Epithelial cell of proximal tubule (primary cell): ENCODE results near the gene CHIC1. TPM values are rescaled to one million over a fixed set of nuclear protein-coding genes. Genes with fewer than 3 reads are reported as not detected.
"Not testable (repeated sequence)": the region's sequence is repeated elsewhere in the genome, so short reads cannot be mapped to it uniquely, and the experiment has no call there.

Experiments
- DNase-seq: peaks from one replicate; pipeline ENCODE4 v3.0.0-alpha.2; 2011; ENCODE audit warnings: low read depth
- H3K4me3 ChIP-seq: 2 replicates; pipeline ENCODE4 v1.5.1; 2011; ENCODE audit warnings: low read depth, mild to moderate bottlenecking, low read length
- total RNA-seq: library from RNA; depleted of rRNA; stranded (reverse); fragments of >200 nt; gene quantifications from 2 replicates; pipeline ENCODE4 v1.2.3, GENCODE V29; 2015
- TF ChIP-seq, protein P1 (sequence below): conservative IDR thresholded peaks from 2 replicates; pipeline ENCODE4 v1.5.1; 2012; ENCODE audit warnings: low read depth, mild to moderate bottlenecking, low read length

Gene CHIC1
- total RNA-seq, 1 donor from 2014 or later = 6.1 TPM

GRCh38 chrX:73668779-73669178, 105.8 kb downstream of the CHIC1 start:
- no peak overlapping the region for H3K4me3 ChIP-seq
- TF ChIP-seq, protein P1, sequence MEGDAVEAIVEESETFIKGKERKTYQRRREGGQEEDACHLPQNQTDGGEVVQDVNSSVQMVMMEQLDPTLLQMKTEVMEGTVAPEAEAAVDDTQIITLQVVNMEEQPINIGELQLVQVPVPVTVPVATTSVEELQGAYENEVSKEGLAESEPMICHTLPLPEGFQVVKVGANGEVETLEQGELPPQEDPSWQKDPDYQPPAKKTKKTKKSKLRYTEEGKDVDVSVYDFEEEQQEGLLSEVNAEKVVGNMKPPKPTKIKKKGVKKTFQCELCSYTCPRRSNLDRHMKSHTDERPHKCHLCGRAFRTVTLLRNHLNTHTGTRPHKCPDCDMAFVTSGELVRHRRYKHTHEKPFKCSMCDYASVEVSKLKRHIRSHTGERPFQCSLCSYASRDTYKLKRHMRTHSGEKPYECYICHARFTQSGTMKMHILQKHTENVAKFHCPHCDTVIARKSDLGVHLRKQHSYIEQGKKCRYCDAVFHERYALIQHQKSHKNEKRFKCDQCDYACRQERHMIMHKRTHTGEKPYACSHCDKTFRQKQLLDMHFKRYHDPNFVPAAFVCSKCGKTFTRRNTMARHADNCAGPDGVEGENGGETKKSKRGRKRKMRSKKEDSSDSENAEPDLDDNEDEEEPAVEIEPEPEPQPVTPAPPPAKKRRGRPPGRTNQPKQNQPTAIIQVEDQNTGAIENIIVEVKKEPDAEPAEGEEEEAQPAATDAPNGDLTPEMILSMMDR = no peak
- no peak for DNase-seq

DNA sequence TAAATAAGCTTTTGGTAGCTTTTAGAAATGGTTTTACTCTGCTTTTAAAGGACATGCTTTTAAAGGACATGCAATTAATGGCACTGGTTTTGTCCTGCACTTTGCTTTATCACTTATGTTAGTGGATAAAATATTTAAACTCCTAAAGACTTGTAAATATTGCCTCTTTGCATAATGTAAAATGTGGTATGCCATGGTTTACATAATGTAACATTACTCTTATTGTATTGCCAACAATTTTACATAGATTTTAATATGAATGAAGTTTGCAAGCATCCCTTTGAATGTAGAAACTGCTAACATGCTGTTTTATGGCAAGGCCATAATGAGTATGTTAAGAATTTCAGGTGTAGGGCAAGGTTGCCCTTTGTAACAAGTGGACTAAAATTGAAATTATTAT, 118.4 kb downstream of the CHIC1 start:
- TF ChIP-seq, protein P1 = no peak

DNA sequence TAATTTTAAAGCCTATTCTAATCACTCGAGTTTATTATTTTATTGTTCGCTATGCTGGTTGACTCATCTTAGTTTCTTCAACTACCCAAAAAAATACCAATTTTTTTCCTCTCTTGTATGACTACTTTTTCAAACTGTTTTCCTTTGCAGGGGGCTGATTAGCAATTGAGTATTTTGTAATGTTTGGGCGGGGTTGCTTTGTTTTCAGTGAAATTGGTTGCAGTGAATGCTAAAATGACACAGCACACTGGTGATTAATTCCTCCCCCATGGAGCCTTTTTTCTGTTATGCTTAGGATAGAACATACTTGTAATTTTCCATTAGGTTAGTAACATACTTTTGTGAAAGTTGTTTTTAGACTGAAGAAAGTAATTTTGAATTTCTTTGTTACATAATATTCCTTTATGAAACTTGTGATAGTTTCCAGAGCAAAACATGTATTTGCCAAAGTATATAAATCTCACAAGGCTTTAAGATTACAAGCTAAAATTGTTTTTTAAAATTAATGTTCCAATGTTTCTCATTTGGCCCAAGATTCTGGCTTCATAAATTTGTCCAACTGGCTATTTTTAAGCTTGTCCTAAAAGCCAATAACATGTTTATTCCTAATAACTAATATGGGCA, 120.4 kb downstream of the CHIC1 start:
- no peak for DNase-seq
- TF ChIP-seq, protein P1 = no peak
- H3K4me3 ChIP-seq = no peak overlapping the region

More for the DNA sequence above, 118.4 kb downstream of the CHIC1 start:
- no peak overlapping the region for H3K4me3 ChIP-seq
- no peak for DNase-seq

DNA sequence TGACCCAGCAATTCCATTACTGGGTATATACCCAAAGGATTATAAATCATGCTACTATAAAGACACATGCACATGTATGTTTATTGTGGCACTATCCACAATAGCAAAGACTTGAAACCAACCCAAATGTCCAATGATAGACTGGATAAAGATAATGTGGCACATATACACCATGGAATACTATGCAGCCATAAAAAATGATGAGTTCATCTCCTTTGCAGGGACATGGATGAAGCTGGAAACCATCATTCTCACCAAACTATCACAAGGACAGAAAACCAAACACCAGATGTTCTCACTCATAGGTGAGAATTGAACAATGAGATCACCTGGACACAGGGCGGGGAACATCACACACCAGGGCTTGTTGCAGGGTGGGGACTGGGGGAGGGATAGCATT, 144.0 kb downstream of the CHIC1 start:
- DNase-seq, H3K4me3 ChIP-seq: not testable (repeated sequence)

- no peak for DNase-seq
- TF ChIP-seq, protein P1 = no peak
- no peak overlapping the region for H3K4me3 ChIP-seq
Measured at GRCh38 chrX:73728602-73729001, 165.6 kb downstream of the CHIC1 start.

Other genes with a start within 250 kb of the CHIC1 start
- not detected in 2 replicates for gene CDX4, start 116.1 kb upstream of the CHIC1 start, total RNA-seq